ENCODE measurements around the gene HPSE. TPM values are rescaled to one million over a fixed set of nuclear protein-coding genes. Genes with fewer than 3 reads are reported as not detected.
A peak's percentile ranks its signal among the peaks of the same experiment; 100 is the strongest.

HPSE gene
- under 1 TPM; 0.05 to 0.42 (median 0.25) TPM for total RNA-seq

DNA sequence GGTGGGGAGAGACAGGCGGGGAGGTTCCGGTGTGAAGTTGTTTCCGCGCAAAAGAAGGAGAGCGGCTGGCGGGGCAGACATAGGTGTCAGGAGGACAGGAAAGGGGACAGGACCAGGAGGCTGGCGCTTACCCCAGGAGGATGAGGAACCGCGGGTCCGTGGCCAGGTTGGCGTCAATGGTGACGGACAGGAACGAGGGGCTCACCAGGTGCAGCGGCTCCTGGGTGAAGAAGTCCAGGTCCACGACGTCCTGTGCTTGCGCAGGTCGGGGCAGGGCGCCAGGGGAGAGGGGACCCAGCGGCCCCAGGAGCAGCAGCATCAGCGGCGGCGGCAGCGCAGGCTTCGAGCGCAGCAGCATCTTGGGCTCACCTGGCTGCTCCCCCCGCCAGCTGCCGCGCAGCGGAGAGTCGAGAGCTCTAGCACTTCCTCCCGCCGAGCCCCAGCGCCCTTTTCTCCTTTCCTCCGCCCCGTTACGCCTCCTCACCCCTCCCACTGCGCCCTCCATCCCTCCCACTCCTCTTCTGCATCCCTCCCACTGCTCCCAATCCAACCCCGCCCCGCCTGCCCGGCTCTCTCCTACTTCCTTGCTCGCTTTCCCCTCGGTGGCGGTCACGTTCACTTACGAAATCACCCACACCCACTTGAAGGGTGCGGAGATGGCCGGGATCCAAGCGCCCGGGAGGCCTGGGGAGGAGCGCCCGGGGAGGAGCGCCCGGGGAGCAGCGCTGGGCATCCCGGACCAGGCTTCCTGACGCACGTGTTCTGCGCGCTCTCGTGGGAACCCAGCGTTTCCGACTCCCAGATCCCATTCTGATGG lies at the start of gene HPSE:
Gene HPSE (minus strand): TSS at position 424 of the 817 bp plus-strand sequence. CDS start 66 bp downstream, at position 358.
- peak in 1 of 2 donors; percentile 22 for TF ChIP-seq POLR2A (IDR thresholded peaks at IDR 0.05)
- TF ChIP-seq, protein P1, sequence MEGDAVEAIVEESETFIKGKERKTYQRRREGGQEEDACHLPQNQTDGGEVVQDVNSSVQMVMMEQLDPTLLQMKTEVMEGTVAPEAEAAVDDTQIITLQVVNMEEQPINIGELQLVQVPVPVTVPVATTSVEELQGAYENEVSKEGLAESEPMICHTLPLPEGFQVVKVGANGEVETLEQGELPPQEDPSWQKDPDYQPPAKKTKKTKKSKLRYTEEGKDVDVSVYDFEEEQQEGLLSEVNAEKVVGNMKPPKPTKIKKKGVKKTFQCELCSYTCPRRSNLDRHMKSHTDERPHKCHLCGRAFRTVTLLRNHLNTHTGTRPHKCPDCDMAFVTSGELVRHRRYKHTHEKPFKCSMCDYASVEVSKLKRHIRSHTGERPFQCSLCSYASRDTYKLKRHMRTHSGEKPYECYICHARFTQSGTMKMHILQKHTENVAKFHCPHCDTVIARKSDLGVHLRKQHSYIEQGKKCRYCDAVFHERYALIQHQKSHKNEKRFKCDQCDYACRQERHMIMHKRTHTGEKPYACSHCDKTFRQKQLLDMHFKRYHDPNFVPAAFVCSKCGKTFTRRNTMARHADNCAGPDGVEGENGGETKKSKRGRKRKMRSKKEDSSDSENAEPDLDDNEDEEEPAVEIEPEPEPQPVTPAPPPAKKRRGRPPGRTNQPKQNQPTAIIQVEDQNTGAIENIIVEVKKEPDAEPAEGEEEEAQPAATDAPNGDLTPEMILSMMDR (IDR thresholded peaks at IDR 0.05 in 4 of 5, conservative IDR thresholded peaks at IDR 0.05 in 1 of 5) = no peak
- Histone ChIP-seq H3K4me3 (peak within 1 kb of the TSS; percentile 32 to 52 (median 44)), H3K4me1 (peaks cover 0 to 5% of the 10 kb centered on the region in 2 donors), H3K27me3 (peaks cover 2 to 21% (median 20%) of the 10 kb centered on the region in 3 donors), H3K36me3 (no peaks in the 10 kb centered on the region), H3K27ac (no peak within 1 kb of the TSS), H3K9me3 (peaks cover 0 to 4% (median 0%) of the 10 kb centered on the region in 3 donors)
- ATAC-seq (peak in 1 of 2 donors; percentile 41), DNase-seq (peak; percentile 39 to 53)
- in situ Hi-C loops (cut with MboI; ENCODE audit: low sequenced_read_pairs in 4 of 4) (no loop called here), intact Hi-C loops (cut with DNase I; ENCODE audit: low total_unique reads) (no loop called here)

DNA sequence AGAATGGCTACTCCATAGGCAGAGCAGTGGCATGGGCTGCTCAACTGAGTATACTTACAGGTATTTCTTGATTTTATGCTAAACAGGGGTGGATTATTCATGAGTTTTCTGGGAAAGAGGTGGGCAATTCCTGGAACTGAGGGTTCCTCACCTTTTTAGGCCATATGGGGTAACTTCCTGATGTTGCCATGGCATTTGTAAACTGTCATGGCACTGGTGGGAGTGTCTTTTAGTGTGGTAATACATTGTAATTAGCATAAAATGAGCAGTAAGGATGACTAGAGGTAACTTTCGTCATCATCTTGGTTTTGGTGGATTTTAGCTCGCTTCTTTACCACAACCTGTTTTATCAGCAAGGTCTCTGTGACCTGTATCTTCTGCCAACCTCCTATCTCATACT lies 48.2 kb upstream of the HPSE start:
- Histone ChIP-seq H3K36me3 (no peaks in the 10 kb centered on the region), H3K9me3 (no peaks in the 10 kb centered on the region), H3K4me3 (no peak overlapping the region), H3K4me1 (no peaks in the 10 kb centered on the region), H3K27ac (no peak overlapping the region), H3K27me3 (no peaks in the 10 kb centered on the region)
- intact Hi-C loops (cut with DNase I; ENCODE audit: low total_unique reads) = no loop called here
- TF ChIP-seq, protein P1 (IDR thresholded peaks at IDR 0.05 in 4 of 5, conservative IDR thresholded peaks at IDR 0.05 in 1 of 5) = no peak
- no peak for TF ChIP-seq POLR2A (IDR thresholded peaks at IDR 0.05)
- no peak for ATAC-seq
- no peak for DNase-seq
- in situ Hi-C loops (cut with MboI; ENCODE audit: low sequenced_read_pairs in 4 of 4) = no loop called here

DNA sequence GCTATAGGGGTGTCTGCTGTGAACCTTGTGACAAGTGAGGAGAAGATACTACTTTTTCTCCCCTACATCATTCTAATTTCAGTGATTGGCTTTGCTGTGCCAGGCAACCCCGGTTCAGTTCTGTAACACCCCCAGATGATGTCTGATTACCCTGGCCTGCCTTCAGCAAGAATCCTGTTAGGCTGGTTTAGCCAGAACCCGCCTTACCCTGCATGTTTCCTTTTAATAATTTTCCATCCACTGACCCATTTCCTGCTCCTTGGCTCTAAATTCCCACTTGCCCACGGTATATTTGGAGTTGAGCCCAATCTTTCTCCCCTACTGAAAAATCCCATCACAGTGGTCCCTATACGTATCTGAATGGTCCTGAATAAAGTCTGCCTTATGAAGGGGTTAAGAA lies 46.5 kb upstream of the HPSE start:
- no peak overlapping the region for H3K27ac ChIP-seq
- in situ Hi-C loops (cut with MboI; ENCODE audit: low sequenced_read_pairs in 4 of 4) = no loop called here

GRCh38 chr4:83378419-83378818 lies 43.8 kb upstream of the HPSE start:
- in situ Hi-C loops (cut with MboI; ENCODE audit: low sequenced_read_pairs in 4 of 4) = no loop called here
- no peak for ATAC-seq
- TF ChIP-seq, protein P1 (IDR thresholded peaks at IDR 0.05 in 4 of 5, conservative IDR thresholded peaks at IDR 0.05 in 1 of 5) = no peak
- Histone ChIP-seq H3K4me3 (no peak overlapping the region), H3K36me3 (no peaks in the 10 kb centered on the region), H3K9me3 (no peaks in the 10 kb centered on the region), H3K27me3 (no peaks in the 10 kb centered on the region), H3K4me1 (no peaks in the 10 kb centered on the region), H3K27ac (no peak overlapping the region)
- intact Hi-C loops (cut with DNase I; ENCODE audit: low total_unique reads) = no loop called here
- DNase-seq = no peak

More for the DNA sequence above, 46.5 kb upstream of the HPSE start:
- no peak for DNase-seq
- intact Hi-C loops (cut with DNase I; ENCODE audit: low total_unique reads) = no loop called here
- Histone ChIP-seq H3K4me3 (no peak overlapping the region), H3K9me3 (no peaks in the 10 kb centered on the region), H3K4me1 (no peaks in the 10 kb centered on the region), H3K27me3 (no peaks in the 10 kb centered on the region), H3K36me3 (no peaks in the 10 kb centered on the region)
- TF ChIP-seq, protein P1 (IDR thresholded peaks at IDR 0.05 in 4 of 5, conservative IDR thresholded peaks at IDR 0.05 in 1 of 5) = no peak
- TF ChIP-seq POLR2A (IDR thresholded peaks at IDR 0.05) = no peak
- no peak for ATAC-seq
